Panc1 (cell line): Measurements from ENCODE around the gene DNAJC22. TPM values are rescaled to one million over a fixed set of nuclear protein-coding genes. Genes with fewer than 3 reads are reported as not detected.

Source experiments
- ATAC-seq: fragments of 200-7000 bp; cut with Tn5 transposase; 2 replicates; pipeline ENCODE4 v1.9.1; 2020; ENCODE audit warnings: mild to moderate bottlenecking, moderate library complexity
- BruUV-seq: library from RNA; stranded (reverse); fragments of 400-500 nt; replicated peaks from 2 replicates; lab custom pipeline; 2021; lab: Mats Ljungman, UMichigan
- CTCF ChIA-PET: fragments of 300-600 bp; sonication (Branson Sonifier 250); formaldehyde crosslinking; loops from one replicate; lab custom pipeline; 2022; ENCODE audit warnings: antibody characterized with exemption; lab: Charles Lee
- POLR2A ChIA-PET: fragments of 300-600 bp; sonication (Branson Sonifier 250); formaldehyde crosslinking; loops from one replicate; lab custom pipeline; 2022; ENCODE audit warnings: antibody characterized with exemption; lab: Charles Lee
- DNase-seq: peaks from one replicate; pipeline ENCODE4 v3.0.0-alpha.2; 2010; ENCODE audit warnings: low read depth, low spot score
- H3K27ac ChIP-seq: 2 replicates; pipeline ENCODE4 v1.5.1; 2011; ENCODE audit warnings: mild to moderate bottlenecking, low read length, inconsistent platforms
- H3K27me3 ChIP-seq: fragments of 200-500 bp; sonication (Bioruptor generic); 2 replicates; pipeline ENCODE4 v1.6.0; 2014; ENCODE audit warnings: low read length, inconsistent platforms; ENCODE audit not compliant: control insufficient read depth, insufficient read depth
- H3K36me3 ChIP-seq: fragments of 200-500 bp; sonication (Bioruptor generic); 2 replicates; pipeline ENCODE4 v1.5.1; 2014; ENCODE audit warnings: inconsistent platforms, mild to moderate bottlenecking, low read length, moderate library complexity; ENCODE audit not compliant: control insufficient read depth, insufficient read depth
- H3K4me1 ChIP-seq: 2 replicates; pipeline ENCODE4 v1.5.1; 2011; ENCODE audit warnings: inconsistent platforms, mild to moderate bottlenecking, low read length, moderate library complexity; ENCODE audit not compliant: control insufficient read depth, insufficient read depth
- H3K4me3 ChIP-seq, 2 experiments: 2 replicates each; pipeline ENCODE4 v1.5.1; 2011 to 2012; ENCODE audit warnings: low read depth in 2 of 2, low read length in 2 of 2, mild to moderate bottlenecking in 2 of 2, inconsistent platforms in 1 of 2, moderate library complexity in 1 of 2
- H3K9me3 ChIP-seq: fragments of 200-500 bp; sonication (Bioruptor generic); 2 replicates; pipeline ENCODE4 v1.5.1; 2014; ENCODE audit warnings: low read depth, mild to moderate bottlenecking, inconsistent platforms, low read length, moderate library complexity; ENCODE audit not compliant: control insufficient read depth, insufficient read depth
- POLR2AphosphoS5 ChIP-seq: IDR thresholded peaks from 2 replicates; pipeline ENCODE4 v1.6.1; 2012; ENCODE audit warnings: mild to moderate bottlenecking, low read depth, low read length, moderate library complexity
- SIN3A ChIP-seq: IDR thresholded peaks from 2 replicates; pipeline ENCODE4 v1.6.1; 2012; ENCODE audit warnings: low read depth, mild to moderate bottlenecking, low read length, moderate library complexity, borderline replicate concordance; ENCODE audit not compliant: insufficient read depth
- TCF7L2 ChIP-seq: IDR thresholded peaks from 2 replicates; pipeline ENCODE4 v1.6.1; 2011; ENCODE audit warnings: mild to moderate bottlenecking, low read depth, low read length, inconsistent platforms
- in situ Hi-C: cut with HindIII; loops from 2 replicates; pipeline ENCODE4 v1.10.0; 2016; ENCODE audit warnings: low sequenced_read_pairs, low pct_unique_long_range_greater_than_20kb
- intact Hi-C: fragments of 100-400 bp; cut with micrococcal nuclease; formaldehyde crosslinking; loops from one replicate; pipeline ENCODE4 v1.10.0; 2022; ENCODE audit not compliant: unreplicated experiment
- total RNA-seq: library from RNA; stranded (reverse); gene quantifications from one replicate; pipeline ENCODE4 v1.2.1, GENCODE V29; 2021; ENCODE audit not compliant: unreplicated experiment
- TF ChIP-seq, protein P1 (sequence below): fragments of 450-650 bp; IDR thresholded peaks from 2 replicates; pipeline ENCODE4 v1.5.1; 2017; ENCODE audit warnings: mild to moderate bottlenecking
- TF ChIP-seq, protein P2 (sequence below), 2 experiments: IDR thresholded peaks; 2 replicates each; pipeline ENCODE4 v1.6.1; 2011 to 2012; ENCODE audit warnings: low read depth in 2 of 2, control low read depth in 1 of 2, low read length in 1 of 2, mild to moderate bottlenecking in 1 of 2, moderate library complexity in 1 of 2; ENCODE audit not compliant: insufficient read depth in 1 of 2

Gene DNAJC22
- total RNA-seq, 1 experiment from 2014 or later: 1.9 TPM

- peak overlapping the region; percentile 56 to 65 for H3K4me3 ChIP-seq
- intact Hi-C loops: loop anchor here (5.0 kb wide), 1 partner anchor 49 kb away; no protein-coding TSS in a partner anchor
Observed at GRCh38 chr12:49335955-49336644, 10.6 kb upstream of the DNAJC22 start.

DNA sequence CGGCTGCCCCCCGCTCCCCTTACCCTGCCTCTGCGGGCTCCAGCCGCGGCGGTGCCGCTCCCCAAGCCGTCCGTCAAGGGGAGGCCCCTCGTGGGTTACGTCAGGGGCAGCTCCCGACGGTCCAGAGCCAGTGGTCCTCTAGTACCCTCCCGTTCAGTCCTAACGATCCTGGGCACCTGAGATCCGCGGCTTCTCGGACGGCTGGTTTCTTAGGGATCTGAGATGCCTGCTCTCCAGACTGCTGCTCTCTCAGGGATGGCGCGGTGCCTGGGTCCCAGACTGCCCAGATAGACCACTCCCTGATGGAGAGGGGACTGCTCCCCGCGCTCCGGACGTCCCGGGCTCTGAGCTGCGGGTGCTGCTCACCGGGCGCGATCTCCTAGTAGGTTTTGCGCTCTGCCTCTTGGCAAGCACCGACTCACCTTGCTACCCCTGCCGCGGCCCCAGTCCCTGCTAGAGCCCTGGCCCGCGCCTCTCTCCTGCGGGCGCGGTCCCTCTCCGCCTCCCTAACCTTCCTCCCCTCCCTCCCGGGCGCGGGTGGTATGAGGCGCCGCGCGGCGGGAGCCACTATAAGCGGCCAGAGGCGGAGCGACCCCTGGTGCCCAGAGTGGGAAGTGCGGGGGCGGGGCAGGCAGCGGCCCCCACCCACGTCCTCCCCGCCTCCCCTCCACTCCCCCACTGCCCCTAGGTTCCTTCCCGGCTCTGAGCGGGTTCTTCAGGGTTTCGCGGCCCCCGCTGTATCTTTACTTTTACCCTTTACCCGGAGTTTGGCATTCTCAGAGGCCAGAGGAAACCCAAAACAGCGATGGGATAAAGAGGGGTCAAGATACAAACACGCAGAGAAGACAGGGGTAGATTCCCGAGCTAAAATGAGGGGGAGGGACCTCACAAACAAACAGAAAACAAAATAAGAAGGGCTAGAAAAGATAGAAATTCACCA is 9.8 kb upstream of the DNAJC22 start, which contains the start of gene C1QL4:
Gene C1QL4, minus strand, starts transcription at position 544 of the 940 bp plus-strand sequence. CDS start 711 bp downstream, outside the sequence.
- Histone ChIP-seq H3K4me3 (peak within 1 kb of the TSS; percentile 56 to 65), H3K27me3 (no peaks in the 10 kb centered on the region), H3K36me3 (no peaks in the 10 kb centered on the region), H3K9me3 (no peaks in the 10 kb centered on the region), H3K27ac (no peak within 1 kb of the TSS), H3K4me1 (peaks cover 8% of the 10 kb centered on the region; the same call in 1 of the 2 replicates)
- BruUV-seq: no TSS peak
- intact Hi-C loops (loop anchor here (5.0 kb wide), 1 partner anchor 50 kb away; no protein-coding TSS in a partner anchor), in situ Hi-C loops (no loop called here)
- ChIA-PET POLR2A (no interaction called here), CTCF (interaction anchor here (0.6 to 2.6 kb wide), 8 partner anchors 10 to 308 kb away, joined by 3 to 14 read pairs (median 4); partner anchors contain the start of genes DNAJC22 and PRPH)
- ATAC-seq (peak; percentile 83), DNase-seq (no peak)
- TF ChIP-seq, protein P1, sequence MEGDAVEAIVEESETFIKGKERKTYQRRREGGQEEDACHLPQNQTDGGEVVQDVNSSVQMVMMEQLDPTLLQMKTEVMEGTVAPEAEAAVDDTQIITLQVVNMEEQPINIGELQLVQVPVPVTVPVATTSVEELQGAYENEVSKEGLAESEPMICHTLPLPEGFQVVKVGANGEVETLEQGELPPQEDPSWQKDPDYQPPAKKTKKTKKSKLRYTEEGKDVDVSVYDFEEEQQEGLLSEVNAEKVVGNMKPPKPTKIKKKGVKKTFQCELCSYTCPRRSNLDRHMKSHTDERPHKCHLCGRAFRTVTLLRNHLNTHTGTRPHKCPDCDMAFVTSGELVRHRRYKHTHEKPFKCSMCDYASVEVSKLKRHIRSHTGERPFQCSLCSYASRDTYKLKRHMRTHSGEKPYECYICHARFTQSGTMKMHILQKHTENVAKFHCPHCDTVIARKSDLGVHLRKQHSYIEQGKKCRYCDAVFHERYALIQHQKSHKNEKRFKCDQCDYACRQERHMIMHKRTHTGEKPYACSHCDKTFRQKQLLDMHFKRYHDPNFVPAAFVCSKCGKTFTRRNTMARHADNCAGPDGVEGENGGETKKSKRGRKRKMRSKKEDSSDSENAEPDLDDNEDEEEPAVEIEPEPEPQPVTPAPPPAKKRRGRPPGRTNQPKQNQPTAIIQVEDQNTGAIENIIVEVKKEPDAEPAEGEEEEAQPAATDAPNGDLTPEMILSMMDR: peak; percentile 99
- TF ChIP-seq TCF7L2 (no peak), SIN3A (no peak), POLR2AphosphoS5 (no peak)

More at GRCh38 chr12:49335955-49336644, 10.6 kb upstream of the DNAJC22 start:
- POLR2A ChIA-PET: no interaction called here
- Histone ChIP-seq H3K4me1 (peaks cover 8% of the 10 kb centered on the region; the same call in 1 of the 2 replicates), H3K36me3 (no peaks in the 10 kb centered on the region), H3K9me3 (no peaks in the 10 kb centered on the region), H3K27ac (no peak overlapping the region), H3K27me3 (no peaks in the 10 kb centered on the region)
- no TSS peak for BruUV-seq
- DNase-seq (no peak), ATAC-seq (no peak)
- TF ChIP-seq TCF7L2 (no peak), POLR2AphosphoS5 (no peak), SIN3A (no peak)
- TF ChIP-seq, protein P2, sequence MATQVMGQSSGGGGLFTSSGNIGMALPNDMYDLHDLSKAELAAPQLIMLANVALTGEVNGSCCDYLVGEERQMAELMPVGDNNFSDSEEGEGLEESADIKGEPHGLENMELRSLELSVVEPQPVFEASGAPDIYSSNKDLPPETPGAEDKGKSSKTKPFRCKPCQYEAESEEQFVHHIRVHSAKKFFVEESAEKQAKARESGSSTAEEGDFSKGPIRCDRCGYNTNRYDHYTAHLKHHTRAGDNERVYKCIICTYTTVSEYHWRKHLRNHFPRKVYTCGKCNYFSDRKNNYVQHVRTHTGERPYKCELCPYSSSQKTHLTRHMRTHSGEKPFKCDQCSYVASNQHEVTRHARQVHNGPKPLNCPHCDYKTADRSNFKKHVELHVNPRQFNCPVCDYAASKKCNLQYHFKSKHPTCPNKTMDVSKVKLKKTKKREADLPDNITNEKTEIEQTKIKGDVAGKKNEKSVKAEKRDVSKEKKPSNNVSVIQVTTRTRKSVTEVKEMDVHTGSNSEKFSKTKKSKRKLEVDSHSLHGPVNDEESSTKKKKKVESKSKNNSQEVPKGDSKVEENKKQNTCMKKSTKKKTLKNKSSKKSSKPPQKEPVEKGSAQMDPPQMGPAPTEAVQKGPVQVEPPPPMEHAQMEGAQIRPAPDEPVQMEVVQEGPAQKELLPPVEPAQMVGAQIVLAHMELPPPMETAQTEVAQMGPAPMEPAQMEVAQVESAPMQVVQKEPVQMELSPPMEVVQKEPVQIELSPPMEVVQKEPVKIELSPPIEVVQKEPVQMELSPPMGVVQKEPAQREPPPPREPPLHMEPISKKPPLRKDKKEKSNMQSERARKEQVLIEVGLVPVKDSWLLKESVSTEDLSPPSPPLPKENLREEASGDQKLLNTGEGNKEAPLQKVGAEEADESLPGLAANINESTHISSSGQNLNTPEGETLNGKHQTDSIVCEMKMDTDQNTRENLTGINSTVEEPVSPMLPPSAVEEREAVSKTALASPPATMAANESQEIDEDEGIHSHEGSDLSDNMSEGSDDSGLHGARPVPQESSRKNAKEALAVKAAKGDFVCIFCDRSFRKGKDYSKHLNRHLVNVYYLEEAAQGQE (IDR thresholded peaks at IDR 0.05; ENCODE audit: insufficient read depth in 1 of 2, low read depth in 2 of 2, low read length in 1 of 2): no peak
- TF ChIP-seq, protein P1: no peak
- CTCF ChIA-PET: interaction anchor here (0.6 to 2.6 kb wide), 5 partner anchors 11 to 57 kb away, joined by 3 to 12 read pairs (median 5); partner anchors contain the start of genes DNAJC22, PRPH and TROAP
- in situ Hi-C loops: no loop called here
